H9 (cell line): ENCODE data around the gene HIPK2. TPM values are rescaled to one million over a fixed set of nuclear protein-coding genes. Genes with fewer than 3 reads are reported as not detected.

Experiments used
- DNase-seq: peaks from one replicate; pipeline ENCODE4 v3.0.0-alpha.2; 2017
- H2AFZ ChIP-seq: one replicate; pipeline ENCODE4 v1.6.1; 2013; ENCODE audit warnings: mild to moderate bottlenecking, low read length, control low read depth, moderate library complexity
- H2AK5ac ChIP-seq: 2 replicates; pipeline ENCODE4 v1.6.1; 2013; ENCODE audit warnings: low read length, control low read depth, mixed read lengths; ENCODE audit not compliant: insufficient read length
- H2BK120ac ChIP-seq: one replicate; pipeline ENCODE4 v1.6.1; 2013; ENCODE audit warnings: low read depth, mild to moderate bottlenecking, low read length, control low read depth, inconsistent platforms; ENCODE audit not compliant: poor library complexity, severe bottlenecking
- H2BK12ac ChIP-seq: 2 replicates; pipeline ENCODE4 v1.6.1; 2013; ENCODE audit warnings: low read length, control low read depth, mixed read lengths, low read depth; ENCODE audit not compliant: insufficient read length
- H2BK15ac ChIP-seq: 2 replicates; pipeline ENCODE4 v1.6.1; 2013; ENCODE audit warnings: low read depth, low read length, control low read depth
- H2BK20ac ChIP-seq: one replicate; pipeline ENCODE4 v1.6.1; 2013; ENCODE audit warnings: low read depth, mild to moderate bottlenecking, low read length, control low read depth, inconsistent platforms; ENCODE audit not compliant: poor library complexity, severe bottlenecking
- H2BK5ac ChIP-seq: 2 replicates; pipeline ENCODE4 v1.6.1; 2013; ENCODE audit warnings: low read length, control low read depth, mixed read lengths; ENCODE audit not compliant: insufficient read length
- H3K14ac ChIP-seq: 2 replicates; pipeline ENCODE4 v1.6.1; 2013; ENCODE audit warnings: low read length, control low read depth; ENCODE audit not compliant: insufficient read depth
- H3K18ac ChIP-seq: 2 replicates; pipeline ENCODE4 v1.6.1; 2013; ENCODE audit warnings: low read depth, mild to moderate bottlenecking, mixed read lengths, low read length, control low read depth; ENCODE audit not compliant: insufficient read length
- H3K23ac ChIP-seq: 2 replicates; pipeline ENCODE4 v1.6.1; 2013; ENCODE audit warnings: low read length, control low read depth, mixed read lengths, low read depth; ENCODE audit not compliant: insufficient read length
- H3K23me2 ChIP-seq: 2 replicates; pipeline ENCODE4 v1.6.1; 2013; ENCODE audit warnings: low read depth, mild to moderate bottlenecking, mixed read lengths, low read length, control low read depth; ENCODE audit not compliant: insufficient read length, poor library complexity, severe bottlenecking
- H3K27ac ChIP-seq: 2 replicates; pipeline ENCODE4 v1.5.1; 2013; ENCODE audit warnings: low read length, control low read depth, mixed read lengths, low read depth; ENCODE audit not compliant: insufficient read length
- H3K27me3 ChIP-seq: 2 replicates; pipeline ENCODE4 v1.6.1; 2013; ENCODE audit warnings: low read length, control low read depth, inconsistent platforms; ENCODE audit not compliant: insufficient read depth
- H3K4ac ChIP-seq: 2 replicates; pipeline ENCODE4 v1.6.1; 2013; ENCODE audit warnings: low read depth, mild to moderate bottlenecking, control low read depth, inconsistent platforms, low read length, moderate library complexity
- H3K4me1 ChIP-seq: 2 replicates; pipeline ENCODE4 v1.6.1; 2013; ENCODE audit warnings: low read length, control low read depth, inconsistent platforms; ENCODE audit not compliant: insufficient read depth
- H3K4me2 ChIP-seq: 2 replicates; pipeline ENCODE4 v1.6.1; 2013; ENCODE audit warnings: low read length, control low read depth, mixed read lengths; ENCODE audit not compliant: insufficient read length, insufficient read depth
- H3K56ac ChIP-seq: 2 replicates; pipeline ENCODE4 v1.6.1; 2013; ENCODE audit warnings: low read depth, mild to moderate bottlenecking, mixed read lengths, low read length, control low read depth; ENCODE audit not compliant: insufficient read length
- H3K79me1 ChIP-seq: 2 replicates; pipeline ENCODE4 v1.6.1; 2013; ENCODE audit warnings: low read depth, mild to moderate bottlenecking, moderate library complexity, low read length, control low read depth, inconsistent platforms; ENCODE audit not compliant: insufficient read depth, poor library complexity, severe bottlenecking
- H3K79me2 ChIP-seq: 2 replicates; pipeline ENCODE4 v1.6.1; 2013; ENCODE audit warnings: low read length, control low read depth, inconsistent platforms; ENCODE audit not compliant: insufficient read depth
- H3K9ac ChIP-seq: 2 replicates; pipeline ENCODE4 v1.6.1; 2013; ENCODE audit warnings: low read length, control low read depth, mixed read lengths; ENCODE audit not compliant: insufficient read length; ENCODE audit errors: extremely low read depth
- H3K9me3 ChIP-seq: one replicate; pipeline ENCODE4 v1.6.1; 2013; ENCODE audit warnings: low read depth, low read length, inconsistent platforms; ENCODE audit not compliant: control insufficient read depth
- H3T11ph ChIP-seq: one replicate; pipeline ENCODE4 v1.6.1; 2013; ENCODE audit warnings: mild to moderate bottlenecking, low read length, control low read depth, inconsistent platforms
- H4K20me1 ChIP-seq: one replicate; pipeline ENCODE4 v1.6.1; 2013; ENCODE audit not compliant: control insufficient read depth, insufficient read length, insufficient read depth
- H4K5ac ChIP-seq: 2 replicates; pipeline ENCODE4 v1.6.1; 2013; ENCODE audit warnings: low read depth, mild to moderate bottlenecking, mixed read lengths, low read length, control low read depth; ENCODE audit not compliant: insufficient read length
- H4K8ac ChIP-seq: replicated peaks from 2 replicates; pipeline ENCODE4 v1.6.1; 2013; ENCODE audit warnings: low read length, control low read depth, mixed read lengths, low read depth; ENCODE audit not compliant: insufficient read length
- H4K91ac ChIP-seq: 2 replicates; pipeline ENCODE4 v1.6.1; 2013; ENCODE audit warnings: low read depth, mild to moderate bottlenecking, moderate library complexity, mixed read lengths, low read length, control low read depth; ENCODE audit not compliant: insufficient read length
- H3K27ac Mint-ChIP-seq, 3 experiments: 2 replicates in 2 of 3; 3 replicates in 1 of 3; pipeline ENCODE4 v1.8.0; 2020 to 2021; ENCODE audit warnings: mixed read lengths in 3 of 3, mild to moderate bottlenecking in 1 of 3, moderate library complexity in 1 of 3
- H3K27me3 Mint-ChIP-seq: 2 replicates; pipeline ENCODE4 v1.8.0; 2021; ENCODE audit warnings: low read depth, mild to moderate bottlenecking, moderate library complexity, mixed read lengths
- H3K36me3 Mint-ChIP-seq, 3 experiments: 2 replicates in 2 of 3; 3 replicates in 1 of 3; pipeline ENCODE4 v1.8.0; 2020 to 2021; ENCODE audit warnings: low read depth in 3 of 3, mixed read lengths in 3 of 3; ENCODE audit not compliant: insufficient read depth in 1 of 3
- H3K4me1 Mint-ChIP-seq, 2 experiments: 2 replicates each; pipeline ENCODE4 v1.8.0; 2020; ENCODE audit warnings: mixed read lengths in 2 of 2
- H3K4me3 Mint-ChIP-seq, 2 experiments: 2 replicates in 1 of 2; 3 replicates in 1 of 2; pipeline ENCODE4 v1.8.0; 2020 to 2021; ENCODE audit warnings: mild to moderate bottlenecking in 2 of 2, mixed read lengths in 2 of 2, moderate library complexity in 1 of 2
- H3K9me3 Mint-ChIP-seq, 2 experiments: 2 replicates in 1 of 2; 3 replicates in 1 of 2; pipeline ENCODE4 v1.8.0; 2020; ENCODE audit warnings: mild to moderate bottlenecking in 2 of 2, mixed read lengths in 2 of 2, moderate library complexity in 1 of 2
- WGBS: extraction: QIAGEN DNeasy Blood & Tissue Kit; methylation state at CpG from one replicate; pipeline ENCODE4 v1.1.7; 2013; ENCODE audit warnings: missing lambda C conversion rate, low lambda C conversion rate, mixed read lengths; ENCODE audit not compliant: insufficient read length; ENCODE audit errors: extremely low coverage; 5-methylcytosine and 5-hydroxymethylcytosine counted together
- total RNA-seq: library from RNA; stranded (reverse); gene quantifications from 2 replicates; pipeline ENCODE4 v1.2.1, GENCODE V29; 2021
- TF ChIP-seq, protein P1 (sequence below): fragments of 200-600 bp; sonication (generic); conservative IDR thresholded peaks from 3 replicates; pipeline ENCODE4 v1.8.0; 2021; ENCODE audit warnings: antibody characterized with exemption, mild to moderate bottlenecking

Gene HIPK2
- total RNA-seq, 1 experiment from 2014 or later, result 21.9 TPM

DNA sequence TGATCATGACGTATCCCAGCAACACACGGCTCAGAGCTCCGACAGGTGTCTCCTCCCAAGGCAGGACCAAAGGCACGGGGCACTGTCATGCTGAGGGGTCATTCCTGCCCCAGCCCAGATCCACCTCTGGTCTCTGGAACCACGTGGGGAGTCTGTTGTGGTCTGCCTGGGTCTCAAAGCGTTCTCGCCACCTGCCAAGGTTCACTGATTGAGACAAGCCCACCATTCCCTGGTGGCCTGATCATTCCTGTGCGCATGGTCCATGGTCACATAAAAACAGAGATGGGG lies 83.5 kb downstream of the HIPK2 start:
- Histone ChIP-seq H3K18ac (no peak overlapping the region), H3K14ac (no peak overlapping the region), H3K9me3 (no peaks in the 10 kb centered on the region), H2BK15ac (no peak overlapping the region), H2BK120ac (no peak overlapping the region), H3K9ac (no peak overlapping the region), H3T11ph (no peak overlapping the region), H3K79me1 (no peaks in the 10 kb centered on the region), H3K27me3 (no peaks in the 10 kb centered on the region), H3K4me1 (no peaks in the 10 kb centered on the region), H2AFZ (no peak overlapping the region), H3K23ac (no peak overlapping the region), H2BK5ac (no peak overlapping the region), H3K79me2 (no peaks in the 10 kb centered on the region), H2AK5ac (no peak overlapping the region), H4K91ac (no peak overlapping the region), H3K27ac (no peak overlapping the region), H4K5ac (no peak overlapping the region), H4K8ac (no peak overlapping the region), H2BK20ac (no peak overlapping the region), H3K4ac (no peak overlapping the region), H3K4me2 (no peak overlapping the region), H3K56ac (no peak overlapping the region), H3K23me2 (no peaks in the 10 kb centered on the region), H4K20me1 (no peaks in the 10 kb centered on the region), H2BK12ac (no peak overlapping the region)
- H3K27ac Mint-ChIP-seq, result no peak overlapping the region
- H3K4me3 Mint-ChIP-seq, result no peak overlapping the region
- H3K36me3 Mint-ChIP-seq, result no peaks in the 10 kb centered on the region
- no peaks in the 10 kb centered on the region; the same call in 1 of the 2 replicates for H3K27me3 Mint-ChIP-seq
- H3K4me1 Mint-ChIP-seq, result peaks cover 14 to 21% of the 10 kb centered on the region in 2 experiments
- no CpG with 5 or more reads among the region's 8 CpGs for WGBS
- TF ChIP-seq, protein P1, sequence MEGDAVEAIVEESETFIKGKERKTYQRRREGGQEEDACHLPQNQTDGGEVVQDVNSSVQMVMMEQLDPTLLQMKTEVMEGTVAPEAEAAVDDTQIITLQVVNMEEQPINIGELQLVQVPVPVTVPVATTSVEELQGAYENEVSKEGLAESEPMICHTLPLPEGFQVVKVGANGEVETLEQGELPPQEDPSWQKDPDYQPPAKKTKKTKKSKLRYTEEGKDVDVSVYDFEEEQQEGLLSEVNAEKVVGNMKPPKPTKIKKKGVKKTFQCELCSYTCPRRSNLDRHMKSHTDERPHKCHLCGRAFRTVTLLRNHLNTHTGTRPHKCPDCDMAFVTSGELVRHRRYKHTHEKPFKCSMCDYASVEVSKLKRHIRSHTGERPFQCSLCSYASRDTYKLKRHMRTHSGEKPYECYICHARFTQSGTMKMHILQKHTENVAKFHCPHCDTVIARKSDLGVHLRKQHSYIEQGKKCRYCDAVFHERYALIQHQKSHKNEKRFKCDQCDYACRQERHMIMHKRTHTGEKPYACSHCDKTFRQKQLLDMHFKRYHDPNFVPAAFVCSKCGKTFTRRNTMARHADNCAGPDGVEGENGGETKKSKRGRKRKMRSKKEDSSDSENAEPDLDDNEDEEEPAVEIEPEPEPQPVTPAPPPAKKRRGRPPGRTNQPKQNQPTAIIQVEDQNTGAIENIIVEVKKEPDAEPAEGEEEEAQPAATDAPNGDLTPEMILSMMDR, result no peak
- no peaks in the 10 kb centered on the region for H3K9me3 Mint-ChIP-seq
- no peak for DNase-seq
